Activated CD8-positive, alpha-beta memory T cell treated with anti-CD3 and anti-CD28 coated beads for 48 hours (primary cell): ENCODE measurements around the gene GATB.

Source experiments
- DNase-seq, 3 experiments: peaks; one replicate each; pipeline ENCODE4 v3.0.0-alpha.2; 2020; ENCODE audit warnings: low read depth in 2 of 3, low spot score in 2 of 3

The GATB gene

DNA sequence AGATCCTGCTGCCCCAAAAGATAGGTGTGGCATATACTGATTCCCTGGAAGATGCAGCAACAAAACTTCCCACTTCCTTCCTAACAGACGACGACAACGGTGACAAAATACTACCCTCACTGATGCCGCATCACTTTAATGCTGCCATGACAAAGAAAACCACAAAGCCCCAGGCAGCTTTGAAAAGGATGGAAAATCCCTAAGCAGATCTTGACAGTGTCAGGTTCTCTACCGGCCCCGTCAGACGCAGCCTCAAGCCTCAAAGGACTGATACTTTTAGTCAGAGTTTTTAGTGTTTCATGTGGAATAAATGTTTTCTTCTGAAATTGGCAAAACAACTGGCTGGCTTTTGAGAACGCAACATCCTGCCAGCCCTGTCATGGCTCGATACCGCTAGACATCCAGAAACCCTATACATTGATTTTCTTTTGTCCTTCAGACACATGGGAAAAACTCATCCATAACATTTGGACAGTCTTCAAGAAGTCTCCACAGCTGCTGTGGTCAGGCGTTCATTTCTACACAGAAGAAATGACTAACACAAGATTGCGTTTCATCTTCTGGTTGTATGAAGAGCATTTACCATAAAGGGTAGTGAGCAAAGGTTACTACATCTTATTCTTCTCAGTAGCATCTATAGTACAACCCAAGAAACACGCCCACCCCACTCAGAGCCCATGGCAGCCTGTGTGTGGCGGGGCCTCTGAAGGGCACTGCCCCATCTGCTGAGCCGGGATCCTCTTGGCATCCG is 60.1 kb downstream of the GATB start:
- no peak for DNase-seq

DNA sequence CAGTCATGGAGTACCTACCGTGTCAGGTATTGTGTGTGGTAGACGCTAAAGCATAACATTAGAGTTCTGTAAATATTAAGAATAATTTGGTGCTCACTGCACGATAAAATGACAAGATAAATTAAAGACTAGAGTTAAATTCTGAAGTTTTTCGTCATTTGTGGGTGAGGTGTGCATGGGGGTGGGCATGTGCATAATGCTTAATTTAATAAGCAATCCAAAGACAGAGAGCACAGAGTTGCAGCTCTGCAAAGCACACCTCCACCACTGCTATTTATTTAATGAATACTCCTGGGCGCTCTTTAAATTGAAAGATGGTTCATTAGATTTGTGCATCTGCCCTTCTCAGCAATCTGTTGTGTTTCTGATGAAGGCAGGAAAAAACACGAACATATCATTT is 62.6 kb downstream of the GATB start:
- no peak for DNase-seq

DNA sequence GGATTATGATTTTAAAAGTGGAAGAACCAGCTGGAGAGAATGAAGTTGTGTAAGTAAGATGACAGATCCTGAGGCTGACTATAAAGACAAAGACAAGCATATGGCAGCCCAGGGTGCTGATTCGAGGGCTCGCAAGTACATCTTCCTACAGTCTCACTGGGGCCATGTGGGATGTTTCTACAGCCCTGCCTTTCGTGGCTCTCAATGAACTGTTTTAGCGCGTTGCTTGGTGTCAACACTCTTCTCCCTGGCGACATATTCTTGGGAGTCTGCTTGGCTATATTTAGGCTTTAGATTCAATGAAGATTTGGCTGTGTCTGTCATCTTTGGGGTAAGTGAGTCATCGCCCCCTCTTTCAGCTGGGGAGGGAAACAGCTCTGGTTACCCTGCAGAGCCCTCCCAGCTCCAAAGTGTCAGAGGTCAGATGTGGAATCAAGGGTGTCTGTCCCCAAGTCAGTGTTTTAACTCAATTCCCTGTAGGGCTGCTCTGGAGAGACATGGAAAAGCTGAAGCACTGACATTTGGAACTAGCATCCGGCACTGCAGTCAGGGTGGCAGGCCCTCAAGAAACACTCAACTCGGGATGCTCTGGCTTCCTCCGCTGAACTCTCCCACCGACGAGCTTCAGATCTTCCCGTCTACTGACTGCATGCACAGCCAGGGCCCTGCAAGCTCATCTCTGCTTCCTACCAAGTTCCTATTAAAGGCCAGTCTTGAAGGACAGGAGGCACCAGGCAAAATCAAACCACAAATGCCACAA is 65.7 kb downstream of the GATB start:
- DNase-seq, result no peak

DNA sequence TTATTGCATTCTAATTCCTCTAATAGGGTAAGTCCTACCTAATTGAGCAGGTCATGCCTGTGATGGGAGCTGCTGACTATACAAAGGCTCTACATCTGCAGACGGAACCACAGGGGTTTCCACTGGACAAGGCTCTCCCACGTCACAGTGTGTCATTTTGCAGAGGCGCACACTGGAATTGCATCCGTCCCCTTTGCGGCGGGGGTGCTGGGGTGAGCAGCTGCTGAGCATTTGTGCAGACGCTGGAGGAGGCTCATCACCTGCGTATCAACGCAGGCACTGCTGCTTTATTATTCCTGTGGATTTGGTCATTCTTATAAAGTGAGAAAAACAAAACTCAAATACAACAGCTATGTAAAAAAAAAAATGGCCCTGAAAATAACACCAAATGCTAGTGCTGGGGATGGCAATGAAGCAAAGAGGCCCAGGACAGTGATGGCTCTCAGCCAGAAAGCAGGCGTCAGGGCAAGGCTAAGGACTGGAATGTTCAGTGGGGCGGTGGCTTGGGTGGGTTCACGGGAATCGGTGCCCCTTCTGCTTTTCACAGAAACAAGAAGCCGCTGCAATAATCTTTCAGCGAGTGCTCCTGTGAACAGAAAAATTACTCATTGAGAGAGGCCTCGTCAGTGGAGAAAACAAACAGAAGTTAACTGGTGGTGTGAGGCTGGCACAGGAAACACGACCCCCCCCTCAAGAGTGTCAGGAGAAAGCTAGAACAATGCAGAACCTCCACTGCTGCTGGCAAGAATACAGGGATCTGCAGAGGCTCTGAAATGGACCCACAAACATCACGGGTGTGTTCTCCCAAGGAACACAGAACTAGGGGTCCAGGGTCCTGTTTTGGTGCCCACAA is 67.8 kb downstream of the GATB start:
- DNase-seq, result no peak

DNA sequence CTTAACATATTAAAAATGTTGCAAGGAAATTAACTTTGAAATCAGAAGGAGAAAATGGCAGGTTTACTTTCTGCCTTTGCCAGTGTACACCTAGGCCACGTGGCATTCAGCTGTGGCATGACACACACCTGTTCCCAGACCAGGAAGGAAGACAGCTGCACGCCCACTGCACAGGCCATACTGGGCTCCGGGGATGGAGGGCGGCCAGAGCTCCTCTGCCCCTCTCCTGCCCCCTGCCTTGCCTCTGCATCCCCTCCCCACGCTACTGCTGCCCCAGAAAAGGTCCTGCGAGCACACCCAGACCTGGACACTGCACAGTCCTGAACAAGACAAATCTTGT is 68.4 kb downstream of the GATB start:
- no peak for DNase-seq

DNA sequence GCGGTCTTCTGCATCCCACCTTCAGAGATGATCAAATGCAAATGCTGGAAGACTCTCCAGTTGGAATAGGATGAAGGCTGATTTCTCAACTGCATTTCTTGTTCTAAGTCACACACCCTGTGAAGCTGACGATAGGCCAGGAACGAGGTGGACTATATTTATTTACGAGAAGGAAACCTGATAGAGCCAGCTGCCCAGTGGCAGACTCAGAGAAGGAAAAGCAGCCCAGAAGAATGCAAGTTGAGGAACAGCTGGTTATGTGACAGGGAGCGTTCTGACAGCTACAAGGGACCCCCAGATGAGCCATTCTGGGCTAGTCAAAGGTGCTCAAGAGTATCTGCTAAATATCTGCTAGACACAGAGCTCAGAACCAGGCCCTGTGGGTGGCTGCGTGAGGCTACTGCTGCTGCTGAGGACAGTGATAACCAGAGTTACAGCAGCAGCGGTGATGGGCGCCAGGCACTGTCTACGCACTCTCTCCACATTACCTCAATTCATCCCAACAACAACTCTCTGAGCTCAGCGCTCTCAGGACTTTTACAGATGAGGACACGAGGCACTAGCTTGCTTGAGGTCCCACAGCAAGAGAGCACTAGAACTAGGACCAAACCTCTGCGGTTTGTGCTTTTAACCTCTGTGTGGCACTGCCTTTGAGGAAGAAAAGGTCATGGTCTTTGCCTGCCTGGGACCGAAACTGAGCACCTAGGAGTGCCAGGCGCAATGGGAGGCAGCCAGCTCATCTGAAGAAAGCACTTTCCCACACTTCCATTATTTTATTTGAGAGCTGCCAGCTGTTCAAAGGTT is 69.0 kb downstream of the GATB start:
- DNase-seq, result no peak

DNA sequence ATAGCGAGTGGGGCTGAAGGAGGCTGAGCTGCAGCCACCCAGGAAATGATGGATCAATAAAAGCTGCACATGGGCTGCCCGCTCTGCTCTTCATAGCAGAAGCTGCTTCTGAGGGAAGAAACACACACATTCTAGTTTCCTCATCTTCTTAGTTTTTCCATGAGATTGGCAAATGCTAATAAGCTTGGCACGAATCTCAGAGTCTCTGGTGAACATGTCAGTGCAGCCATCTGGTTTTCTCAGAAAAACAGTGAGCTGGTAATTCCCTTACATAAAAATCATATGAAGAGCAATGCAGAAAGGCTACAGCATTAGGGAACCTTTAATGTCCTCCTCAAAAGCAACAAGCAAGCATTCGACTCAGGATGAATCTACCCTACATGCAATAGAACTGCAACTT is 69.9 kb downstream of the GATB start:
- no peak for DNase-seq

DNA sequence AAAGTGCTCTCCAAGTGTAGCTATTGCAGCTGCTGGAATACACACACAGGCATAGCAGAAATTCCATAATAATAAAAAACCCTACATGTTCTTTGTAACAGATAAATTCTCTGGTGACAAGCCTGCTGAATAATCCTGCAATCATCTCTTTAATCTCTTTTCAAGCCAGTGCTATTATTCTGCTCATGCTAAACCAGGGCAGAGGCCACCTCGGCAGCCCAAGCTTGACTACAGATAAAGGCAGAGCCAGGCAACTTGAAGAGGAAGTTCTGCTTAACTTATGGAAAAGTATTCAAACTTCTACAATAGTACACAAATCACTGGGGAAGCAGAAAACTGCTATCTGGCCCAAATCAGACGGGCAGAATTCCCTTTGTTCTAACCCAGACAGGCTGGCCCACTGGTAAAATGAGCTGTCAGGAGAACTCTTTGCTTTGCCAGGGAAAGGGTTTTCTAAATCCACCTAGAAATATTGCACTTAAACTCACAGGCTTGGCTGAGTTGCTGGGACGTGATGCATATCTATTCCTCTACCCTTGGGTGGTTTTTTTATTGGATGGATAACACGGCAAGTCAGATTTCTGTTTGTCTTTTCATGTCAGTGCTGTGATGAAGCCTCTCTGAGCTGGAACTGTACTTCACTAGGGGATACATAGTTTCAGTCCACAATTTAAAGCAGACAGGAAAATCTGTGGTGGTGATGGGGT is 70.5 kb downstream of the GATB start:
- DNase-seq, result no peak

DNA sequence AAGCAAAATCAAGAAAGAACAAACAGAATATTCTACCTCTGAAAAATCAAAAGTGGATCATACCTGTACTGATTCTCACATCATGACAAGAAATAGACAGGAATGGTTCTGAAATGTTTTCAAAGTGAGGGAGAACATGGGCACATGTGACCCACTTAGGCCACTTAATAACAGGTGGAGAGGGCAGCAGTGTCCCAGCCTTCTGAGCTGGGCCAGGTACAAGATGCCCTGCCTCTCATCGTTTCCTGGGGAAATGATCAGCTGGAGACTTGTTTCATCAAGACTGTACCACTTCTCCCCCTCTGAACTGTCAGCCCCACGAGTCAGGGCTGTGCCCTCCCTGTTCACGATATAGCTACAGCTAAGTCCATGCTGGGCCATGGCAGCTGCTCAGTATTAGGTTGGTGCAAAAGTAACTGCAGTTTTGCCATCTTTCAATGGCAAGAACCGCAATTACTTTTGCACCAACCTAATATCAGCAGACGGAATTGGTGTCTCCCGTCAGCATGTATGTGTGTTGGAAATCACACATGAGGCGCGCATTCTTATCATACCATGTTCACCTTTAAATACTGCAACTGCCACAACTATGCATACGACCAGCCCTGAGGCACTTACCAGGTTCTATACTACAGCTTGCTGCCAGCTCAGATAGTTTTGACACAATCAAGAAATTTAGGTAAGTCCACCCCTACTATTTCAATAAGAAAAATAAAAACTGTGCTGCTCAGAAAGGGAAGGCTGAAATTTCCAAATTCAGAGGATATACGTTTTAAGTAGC is 71.4 kb downstream of the GATB start:
- DNase-seq, result no peak

DNA sequence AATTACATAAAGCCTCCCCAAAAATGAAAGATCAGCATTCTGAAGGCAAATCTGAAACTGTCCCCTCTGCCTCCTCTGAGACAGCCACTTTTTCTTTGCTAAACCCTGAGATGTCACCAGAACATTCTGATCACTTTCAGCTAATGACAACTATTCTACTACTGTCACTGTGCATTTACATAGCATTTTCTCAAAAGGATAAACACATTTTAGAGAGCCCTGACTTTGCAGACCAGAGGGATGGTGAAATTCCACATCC is 72.1 kb downstream of the GATB start:
- no peak for DNase-seq

DNA sequence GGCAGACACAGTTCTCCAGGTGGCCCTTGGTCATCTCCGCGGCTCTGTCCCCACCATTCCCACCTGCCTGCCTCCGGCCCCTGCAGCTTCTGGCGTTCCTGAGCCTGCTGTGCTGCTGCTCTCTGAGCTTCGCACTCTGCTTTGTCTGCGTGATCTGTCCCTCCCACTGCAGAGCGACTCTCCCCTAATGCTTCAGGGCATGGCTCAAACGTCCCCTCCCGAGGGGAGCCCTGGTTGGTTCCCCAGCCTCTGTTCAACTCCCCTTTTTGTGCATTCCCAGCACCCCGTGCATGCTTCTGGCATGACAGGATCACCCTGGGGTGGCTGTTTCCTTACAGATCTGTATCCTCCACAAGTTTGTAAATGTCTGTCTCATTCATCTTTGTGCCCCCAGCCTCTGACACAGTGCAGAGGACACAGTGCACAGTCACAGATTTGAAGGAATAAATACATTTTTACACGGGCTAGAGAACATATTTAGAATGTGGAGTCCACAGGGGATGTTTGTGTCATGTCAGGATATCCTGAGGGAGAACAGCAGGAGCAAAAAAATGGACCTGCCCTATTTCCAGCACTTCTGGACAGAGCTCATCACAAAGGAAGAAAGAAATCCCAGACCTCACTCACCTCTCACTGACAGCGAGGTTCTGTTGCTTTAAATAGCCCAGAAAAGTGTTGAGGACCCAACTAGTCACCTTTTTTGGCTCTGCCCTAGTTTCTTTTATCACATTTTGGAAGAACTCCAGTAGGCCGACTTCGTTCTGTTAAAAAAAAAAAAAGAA is 72.6 kb downstream of the GATB start:
- no peak for DNase-seq

DNA sequence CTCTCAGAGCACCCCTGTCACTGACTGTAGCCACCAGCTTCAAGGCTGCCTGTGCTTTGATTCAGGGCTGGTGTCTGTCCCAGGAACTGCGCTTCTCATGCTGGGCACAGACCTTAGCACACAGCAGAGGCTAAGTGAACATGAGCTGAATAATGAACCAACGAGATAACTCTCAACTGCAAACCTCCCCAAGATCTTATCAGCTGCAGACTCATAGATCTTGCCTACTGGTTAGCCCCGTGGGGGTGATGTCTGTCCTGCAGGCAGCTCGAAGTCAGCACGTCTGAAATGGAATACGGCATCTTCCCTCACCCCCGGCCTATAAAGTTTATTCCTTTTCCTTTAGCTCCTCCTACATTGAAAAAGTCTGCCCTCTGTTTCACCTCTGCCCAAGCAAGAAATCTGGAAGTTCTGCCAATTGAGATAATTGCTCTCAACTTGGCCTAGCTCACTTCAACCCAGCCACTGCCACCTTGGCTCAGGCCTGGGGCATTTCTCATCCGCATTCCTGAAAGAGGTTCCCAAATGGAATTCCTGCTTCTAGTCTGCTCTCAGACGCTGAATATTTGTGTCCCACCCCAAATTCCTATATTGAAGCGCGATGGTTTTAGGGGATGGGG is 73.7 kb downstream of the GATB start:
- no peak for DNase-seq

DNA sequence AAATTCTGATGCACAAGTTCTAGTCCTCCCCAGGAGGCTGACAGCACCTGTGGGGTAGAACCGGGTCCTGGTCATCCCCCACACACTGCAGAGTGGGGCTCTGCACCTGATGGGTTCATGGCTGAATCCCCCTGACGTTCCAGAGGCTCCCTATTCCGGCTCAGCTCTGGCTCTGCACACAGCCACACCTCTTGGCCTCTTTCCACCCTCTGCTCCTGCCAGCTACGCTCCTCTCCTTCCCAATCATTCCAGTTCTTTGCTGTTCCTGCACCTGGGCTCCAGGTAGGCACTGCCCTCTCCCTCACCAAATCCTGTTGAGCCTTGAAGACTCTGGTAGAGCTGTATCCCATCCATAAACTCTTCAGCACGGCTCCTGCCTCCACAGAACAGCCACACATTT is 75.5 kb downstream of the GATB start:
- no peak for DNase-seq

DNA sequence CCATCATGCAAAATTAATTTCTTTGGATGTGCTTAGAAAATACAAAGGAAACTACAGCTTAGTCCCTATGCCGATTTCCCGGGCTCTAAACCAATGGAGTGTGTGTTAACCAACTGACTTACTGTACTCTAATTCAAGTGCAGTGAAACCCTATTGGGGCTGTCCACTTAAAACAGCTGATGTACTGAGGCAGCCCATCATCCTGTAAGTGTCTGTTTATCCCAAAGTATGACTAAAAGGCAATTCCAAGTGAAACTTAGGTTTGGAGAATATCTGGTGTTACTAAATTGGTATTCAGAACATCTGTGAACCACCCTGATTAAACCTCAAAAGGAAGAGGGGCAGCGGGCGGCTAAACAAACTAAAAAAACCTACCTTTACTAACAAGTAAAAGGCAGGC is 79.7 kb downstream of the GATB start:
- no peak for DNase-seq

DNA sequence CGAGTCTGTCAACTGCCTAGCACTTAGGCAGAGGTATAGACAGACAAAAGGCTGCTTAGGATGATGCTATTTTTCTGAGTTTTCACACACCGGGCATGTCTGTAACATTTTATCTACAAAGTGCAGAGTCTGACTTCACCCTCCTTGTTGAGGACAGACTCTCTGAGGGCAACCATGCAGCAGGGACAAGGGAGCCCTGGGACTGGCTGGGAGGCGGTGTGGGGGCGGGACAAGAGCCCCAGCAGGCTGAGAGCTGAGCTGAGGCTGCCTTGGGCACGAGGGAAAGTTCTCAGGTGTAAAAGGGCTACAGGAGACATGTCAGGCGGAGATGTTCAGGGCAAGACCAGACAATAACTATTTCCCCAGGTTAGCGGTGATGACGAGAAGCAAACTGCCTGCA is 81.6 kb downstream of the GATB start:
- no peak for DNase-seq

DNA sequence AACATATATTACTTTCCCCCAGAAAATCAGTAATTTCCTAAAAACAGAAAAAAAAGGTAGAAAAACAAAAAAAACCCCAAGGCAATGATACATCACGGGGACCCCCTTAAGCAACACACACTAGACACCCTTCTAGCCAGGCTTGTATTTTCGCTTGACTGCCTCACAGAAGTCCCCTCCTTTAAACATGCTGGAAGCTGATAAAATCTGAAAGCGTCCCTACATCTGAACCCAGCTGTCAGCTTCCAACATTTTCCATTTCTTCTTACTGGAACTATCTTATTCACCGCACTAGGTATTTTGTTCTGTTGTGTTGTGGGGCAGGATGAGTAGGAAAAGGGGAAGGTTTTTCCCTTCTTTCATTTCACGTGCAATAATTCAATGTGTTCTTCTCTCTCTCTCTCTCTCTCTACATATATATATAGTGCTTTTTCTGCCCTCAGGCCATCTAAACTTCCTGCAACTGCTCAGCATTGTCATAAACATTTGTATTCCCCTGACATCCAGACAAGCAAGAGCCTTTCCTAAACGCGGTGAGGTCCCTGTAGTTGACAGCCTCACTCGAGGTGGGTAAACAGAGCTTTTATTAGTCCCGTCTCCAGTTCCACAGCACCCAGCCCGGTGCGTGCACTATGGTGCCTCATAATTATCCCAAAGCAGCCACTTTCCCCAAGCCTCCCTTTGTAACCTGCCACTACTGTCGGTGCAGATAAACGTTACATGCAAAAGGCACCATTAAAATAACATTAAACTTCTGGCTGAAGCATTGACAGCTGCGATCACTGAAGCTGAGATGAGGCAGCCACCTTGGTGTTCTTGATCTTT is 82.5 kb downstream of the GATB start:
- no peak for DNase-seq

DNA sequence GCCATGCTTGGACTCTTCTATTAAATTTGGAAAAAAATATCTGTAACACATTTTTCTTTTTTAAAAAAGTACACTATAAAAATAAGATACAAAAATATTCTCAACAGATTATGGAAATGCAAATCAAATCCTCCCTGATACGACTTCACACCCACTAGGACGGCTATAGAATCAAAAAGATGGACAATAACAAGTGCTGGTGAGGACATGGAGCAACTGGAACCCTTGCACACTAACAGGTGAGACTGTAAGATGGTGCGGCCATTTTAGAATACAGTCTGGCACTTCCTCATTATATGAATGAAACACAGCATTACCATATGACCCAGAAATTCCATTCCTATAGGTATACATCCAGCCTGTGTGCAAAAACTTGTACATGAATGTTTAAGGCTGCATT is 83.6 kb downstream of the GATB start:
- DNase-seq, result no peak

DNA sequence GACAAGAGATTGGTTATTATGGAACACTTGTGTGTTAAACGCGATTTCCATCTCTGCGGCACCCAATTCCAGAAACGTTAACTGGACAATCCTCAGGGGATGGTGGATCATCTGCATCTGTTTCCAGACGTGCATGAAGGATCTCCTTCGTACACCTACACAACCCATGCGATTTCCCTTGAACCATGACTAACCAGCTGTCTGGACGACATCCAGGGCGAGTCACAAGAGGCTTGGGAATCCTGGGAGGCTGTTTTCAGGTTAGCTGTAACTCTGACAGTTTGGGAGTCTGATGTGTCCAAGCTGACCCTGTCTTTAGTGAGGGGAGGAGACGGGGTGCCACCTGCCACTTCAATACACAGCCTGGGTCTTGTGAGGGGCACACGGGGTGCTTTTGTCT is 84.5 kb downstream of the GATB start:
- DNase-seq, result no peak
